ENCODE results near the gene TMEM150B.

Gene TMEM150B

GRCh38 chr19:55305983-55306562 lies 19.1 kb downstream of the TMEM150B start:
- no peak overlapping the region for H3K27ac ChIP-seq (ENCODE audit: low read depth, low read length)
- no peaks in the 10 kb centered on the region for H3F3A ChIP-seq (ENCODE audit: control insufficient read depth, insufficient read depth)
- no peak overlapping the region for H3K4me3 ChIP-seq (ENCODE audit: low read length)
- TF ChIP-seq CTCF (IDR thresholded peaks at IDR 0.05; ENCODE audit: low read depth, low read length, poor library complexity, severe bottlenecking) (no peak), EZH2phosphoT487 (IDR thresholded peaks at IDR 0.05; ENCODE audit: borderline replicate concordance, low read length) (no peak)
- H4K20me1 ChIP-seq (ENCODE audit: control insufficient read depth, insufficient read depth, low read depth, low read length), result no peaks in the 10 kb centered on the region
- no peak overlapping the region for H3K4me2 ChIP-seq (ENCODE audit: low read length)
- peaks cover 50% of the 10 kb centered on the region for H3K4me1 ChIP-seq (ENCODE audit: control insufficient read depth, low read length)
- no peaks in the 10 kb centered on the region for H3K36me3 ChIP-seq (ENCODE audit: control insufficient read depth, low read length)
- H3K27me3 ChIP-seq (ENCODE audit: control insufficient read depth, low read length), result peaks cover under 1% of the 10 kb centered on the region; the same call in 1 of the 2 replicates
- no peaks in the 10 kb centered on the region for H3K79me2 ChIP-seq (ENCODE audit: control insufficient read depth, low read length)
- no peaks in the 10 kb centered on the region for H3K9me2 ChIP-seq (replicated peaks; ENCODE audit: control insufficient read depth, low read length)
- no peaks in the 10 kb centered on the region for H3K9me3 ChIP-seq (ENCODE audit: control insufficient read depth, insufficient read depth, low read length)

- Histone ChIP-seq H3K9me3 (ENCODE audit: control insufficient read depth, insufficient read depth, low read length) (no peaks in the 10 kb centered on the region), H3K36me3 (ENCODE audit: control insufficient read depth, low read length) (no peaks in the 10 kb centered on the region), H3K4me1 (ENCODE audit: control insufficient read depth, low read length) (peaks cover 46% of the 10 kb centered on the region), H3K4me3 (ENCODE audit: low read length) (no peak overlapping the region), H3K27ac (ENCODE audit: low read depth, low read length) (no peak overlapping the region), H3K79me2 (ENCODE audit: control insufficient read depth, low read length) (no peaks in the 10 kb centered on the region), H4K20me1 (ENCODE audit: control insufficient read depth, insufficient read depth, low read depth, low read length) (no peaks in the 10 kb centered on the region), H3K9me2 (replicated peaks; ENCODE audit: control insufficient read depth, low read length) (no peaks in the 10 kb centered on the region), H3K27me3 (ENCODE audit: control insufficient read depth, low read length) (peaks cover 4% of the 10 kb centered on the region), H3K4me2 (ENCODE audit: low read length) (no peak overlapping the region), H3F3A (ENCODE audit: control insufficient read depth, insufficient read depth) (no peaks in the 10 kb centered on the region)
- TF ChIP-seq CTCF (IDR thresholded peaks at IDR 0.05; ENCODE audit: low read depth, low read length, poor library complexity, severe bottlenecking) (no peak), EZH2phosphoT487 (IDR thresholded peaks at IDR 0.05; ENCODE audit: borderline replicate concordance, low read length) (no peak)
Measured at GRCh38 chr19:55305491-55305890, 19.6 kb downstream of the TMEM150B start.

GRCh38 chr19:55304980-55305379 lies 20.2 kb downstream of the TMEM150B start:
- Histone ChIP-seq H3K9me2 (replicated peaks; ENCODE audit: control insufficient read depth, low read length) (no peaks in the 10 kb centered on the region), H3K4me1 (ENCODE audit: control insufficient read depth, low read length) (peaks cover 41% of the 10 kb centered on the region), H3K4me3 (ENCODE audit: low read length) (no peak overlapping the region), H3F3A (ENCODE audit: control insufficient read depth, insufficient read depth) (no peaks in the 10 kb centered on the region), H3K36me3 (ENCODE audit: control insufficient read depth, low read length) (no peaks in the 10 kb centered on the region), H3K9me3 (ENCODE audit: control insufficient read depth, insufficient read depth, low read length) (no peaks in the 10 kb centered on the region), H3K27ac (ENCODE audit: low read depth, low read length) (no peak overlapping the region), H3K79me2 (ENCODE audit: control insufficient read depth, low read length) (no peaks in the 10 kb centered on the region), H3K27me3 (ENCODE audit: control insufficient read depth, low read length) (peaks cover 7% of the 10 kb centered on the region), H3K4me2 (ENCODE audit: low read length) (no peak overlapping the region), H4K20me1 (ENCODE audit: control insufficient read depth, insufficient read depth, low read depth, low read length) (no peaks in the 10 kb centered on the region)
- no peak for TF ChIP-seq EZH2phosphoT487 (IDR thresholded peaks at IDR 0.05; ENCODE audit: borderline replicate concordance, low read length)
- TF ChIP-seq CTCF (IDR thresholded peaks at IDR 0.05; ENCODE audit: low read depth, low read length, poor library complexity, severe bottlenecking), result no peak

Measured in DOHH2 (cell line).